AG04450 (cell line): ENCODE measurements around the gene ZFYVE21. TPM values are rescaled to one million over a fixed set of nuclear protein-coding genes. Genes with fewer than 3 reads are reported as not detected.
A peak's percentile ranks its signal among the peaks of the same experiment; 100 is the strongest.

Experiments
- CTCF ChIA-PET: fragments of 300-600, 350-600 bp; formaldehyde crosslinking; extraction: SDS; loops from one replicate; lab custom pipeline; 2022; ENCODE audit warnings: antibody characterized with exemption, inconsistent platforms; lab: Charles Lee
- POLR2A ChIA-PET: fragments of 350-600 bp; formaldehyde crosslinking; extraction: SDS; loops from one replicate; lab custom pipeline; 2021; ENCODE audit warnings: antibody characterized with exemption, inconsistent platforms; lab: Yijun Ruan, JAX
- DNase-seq: peaks from one replicate; pipeline ENCODE4 v3.0.0-alpha.2; 2011; ENCODE audit warnings: low read depth, low spot score
- H3K27ac ChIP-seq: one replicate; pipeline ENCODE4 v1.5.1; 2012; ENCODE audit warnings: low read depth, low read length, control low read depth
- H3K27me3 ChIP-seq: one replicate; pipeline ENCODE4 v1.6.0; 2012; ENCODE audit warnings: low read length; ENCODE audit not compliant: control insufficient read depth, insufficient read depth
- H3K4me3 ChIP-seq: 2 replicates; pipeline ENCODE4 v1.5.1; 2011; ENCODE audit warnings: mild to moderate bottlenecking, low read depth, low read length, control low read depth
- H3K9me3 ChIP-seq: 2 replicates; pipeline ENCODE4 v1.5.1; 2012; ENCODE audit warnings: low read length; ENCODE audit not compliant: control insufficient read depth, insufficient read depth
- CTCF ChIP-seq: IDR thresholded peaks from 2 replicates; pipeline ENCODE4 v1.5.1; 2011; ENCODE audit warnings: low read depth, low read length, control low read depth, inconsistent platforms
- polyA plus RNA-seq: library from polyadenylated mRNA; depleted of rRNA; stranded (reverse); fragments of >200 nt; gene quantifications from 2 replicates; pipeline ENCODE4 v1.2.3, GENCODE V29; 2011

The ZFYVE21 gene
- polyA plus RNA-seq, 1 experiment: 77.5 TPM

- TF ChIP-seq CTCF: no peak
- H3K9me3 ChIP-seq: no peaks in the 10 kb centered on the region
- ChIA-PET POLR2A (no interaction called here), CTCF (no interaction called here)
- no peak overlapping the region for H3K4me3 ChIP-seq
- DNase-seq: no peak
- H3K27me3 ChIP-seq: no peaks in the 10 kb centered on the region
- peak overlapping the region; percentile 39 for H3K27ac ChIP-seq
These were observed 11.9 kb upstream of the ZFYVE21 start for GRCh38 chr14:103703433-103704385.

DNA sequence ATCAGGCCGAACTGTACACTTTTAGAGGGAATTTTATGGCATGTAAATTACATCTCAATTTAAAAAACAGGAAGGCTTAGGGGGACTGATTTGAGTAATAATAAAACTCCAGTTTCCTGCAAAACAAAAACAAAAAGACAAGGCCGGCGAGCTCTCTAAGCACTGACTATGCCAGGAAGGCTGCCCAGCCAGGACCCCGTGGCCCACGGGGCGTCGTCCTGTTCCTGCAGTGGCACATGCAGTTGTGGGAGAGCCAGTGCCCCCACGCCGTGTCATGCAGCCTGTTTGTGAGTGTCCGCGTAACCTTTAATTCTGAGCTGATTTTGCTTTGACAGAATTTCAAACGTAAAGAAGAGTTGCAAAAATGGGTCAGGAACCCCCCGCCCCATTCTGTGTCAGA lies 10.9 kb upstream of the ZFYVE21 start:
- no peak for DNase-seq
- POLR2A ChIA-PET: no interaction called here
- no peak for TF ChIP-seq CTCF
- CTCF ChIA-PET: interaction anchor here (0.6 kb wide), 2 partner anchors 100 to 1125 kb away, joined by 3 to 4 read pairs; no protein-coding TSS in a partner anchor
- Histone ChIP-seq H3K27me3 (no peaks in the 10 kb centered on the region), H3K9me3 (no peaks in the 10 kb centered on the region), H3K4me3 (no peak overlapping the region), H3K27ac (no peak overlapping the region)

DNA sequence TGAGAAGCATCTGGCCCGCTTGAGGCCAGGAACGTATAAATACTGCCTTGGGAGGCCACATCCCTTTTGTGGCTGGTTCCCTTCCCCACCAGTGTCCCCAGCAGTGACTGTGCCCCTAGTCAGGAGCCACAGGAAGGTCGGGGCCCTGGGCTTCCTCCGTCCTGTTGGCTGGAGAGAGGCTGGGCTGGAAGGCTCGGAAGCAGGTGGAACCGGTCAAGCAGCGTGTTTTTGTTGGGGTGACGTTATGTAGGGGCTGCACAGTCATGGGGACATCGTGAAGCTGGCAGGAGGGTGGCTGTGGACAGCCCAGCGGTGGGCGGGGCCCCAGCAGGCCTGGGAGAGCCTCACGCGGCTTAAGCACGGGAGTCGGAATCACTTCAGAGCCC lies 10.5 kb upstream of the ZFYVE21 start:
- no peak for TF ChIP-seq CTCF
- Histone ChIP-seq H3K27ac (no peak overlapping the region), H3K4me3 (no peak overlapping the region), H3K9me3 (no peaks in the 10 kb centered on the region), H3K27me3 (no peaks in the 10 kb centered on the region)
- ChIA-PET POLR2A (no interaction called here), CTCF (interaction anchor here (0.6 kb wide), 2 partner anchors 101 to 1126 kb away, joined by 3 to 4 read pairs; no protein-coding TSS in a partner anchor)
- DNase-seq: no peak

DNA sequence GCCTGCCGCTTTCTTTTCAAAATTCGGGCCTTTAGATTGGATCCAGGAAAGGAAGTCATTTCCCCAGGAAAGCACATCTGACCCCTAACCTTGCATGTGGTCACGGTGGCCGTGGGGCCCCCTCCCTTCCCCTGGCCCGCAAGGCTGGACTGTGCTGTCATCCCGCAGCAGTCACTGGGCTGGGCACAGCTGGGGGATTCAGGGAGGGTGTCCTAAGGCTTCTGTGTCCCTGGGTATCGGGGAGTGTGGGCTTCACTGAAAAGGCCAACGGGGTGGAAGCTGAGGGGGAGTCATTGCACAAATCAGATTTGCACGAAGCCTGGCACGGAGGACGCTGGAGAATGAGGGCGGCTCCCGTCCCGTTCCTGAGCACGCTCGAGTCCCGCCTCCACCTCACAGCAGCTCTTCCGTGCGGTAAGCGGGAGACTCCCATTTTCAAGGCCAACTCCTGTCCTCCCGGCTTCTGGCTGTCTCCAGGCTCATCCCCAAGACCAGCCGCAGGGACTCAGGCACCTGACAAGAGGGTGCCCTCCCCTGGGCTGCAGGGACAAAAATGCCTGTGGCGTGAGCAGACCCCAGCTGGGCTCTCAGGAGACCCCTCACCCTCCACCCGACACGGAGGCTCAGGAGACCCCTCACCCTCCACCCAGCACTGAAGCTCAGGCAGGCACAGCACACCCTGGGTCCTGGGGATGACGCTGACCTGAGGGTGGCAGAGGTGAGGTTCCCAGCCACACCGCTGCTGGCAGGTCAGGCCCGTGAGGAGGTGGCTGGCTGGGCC lies 9.9 kb upstream of the ZFYVE21 start:
- Histone ChIP-seq H3K27ac (peak overlapping the region; percentile 31), H3K9me3 (no peaks in the 10 kb centered on the region), H3K4me3 (no peak overlapping the region), H3K27me3 (no peaks in the 10 kb centered on the region)
- DNase-seq: no peak
- ChIA-PET CTCF (no interaction called here), POLR2A (no interaction called here)
- no peak for TF ChIP-seq CTCF
